GM18868 (cell line): ENCODE data around the gene FADD.
"Not testable (repeated sequence)": the region's sequence is repeated elsewhere in the genome, so short reads cannot be mapped to it uniquely, and the experiment has no call there.

Experiments used
- ATAC-seq: cut with Tn5 transposase; IDR thresholded peaks from one replicate; pipeline ENCODE4 v1.9.1; 2021; ENCODE audit warnings: mild to moderate bottlenecking, moderate library complexity; ENCODE audit not compliant: unreplicated experiment

Gene FADD

DNA sequence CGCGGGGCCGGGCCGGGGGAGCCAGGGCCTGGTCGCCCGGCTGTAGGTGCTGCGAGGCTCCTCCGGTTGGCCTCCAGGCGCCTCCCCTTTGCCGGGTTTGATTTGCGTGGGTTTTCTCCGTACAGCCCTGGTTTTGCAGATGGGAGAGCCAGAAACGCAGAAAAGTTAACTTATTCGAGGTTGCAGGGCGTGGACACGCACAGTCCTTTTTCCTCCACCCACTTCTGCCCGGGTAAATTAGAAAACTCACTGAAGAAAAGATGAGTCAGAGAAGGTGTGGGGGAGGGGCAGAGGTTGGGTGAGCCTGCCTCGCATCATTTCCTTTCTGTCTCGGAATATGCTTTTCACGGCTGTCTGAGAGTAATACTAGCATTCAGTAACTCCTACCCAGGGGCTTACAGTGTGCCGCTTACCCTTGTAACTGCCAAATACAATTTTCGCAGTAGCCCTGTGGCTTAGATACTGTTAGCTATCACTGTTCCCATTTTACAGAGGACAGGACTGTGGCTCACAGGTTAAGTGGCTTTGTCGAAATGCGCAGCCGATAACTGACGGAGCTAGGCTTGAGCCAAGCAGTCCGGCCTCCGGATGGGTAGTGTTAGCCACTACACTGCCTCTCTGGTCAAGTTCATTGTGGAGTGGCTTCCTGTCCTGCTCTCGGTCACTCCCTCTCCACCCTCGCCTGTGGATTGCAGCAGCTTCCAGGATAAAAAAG is 812 bp downstream of the FADD start:
- peak; percentile 37 for ATAC-seq

GRCh38 chr11:70204466-70204799 is 1.3 kb downstream of the FADD start:
- ATAC-seq, result no peak

- ATAC-seq, result no peak
Measured at GRCh38 chr11:70205049-70205725, 2.1 kb downstream of the FADD start.

- no peak for ATAC-seq
Measured at GRCh38 chr11:70205766-70206165, 2.7 kb downstream of the FADD start.

DNA sequence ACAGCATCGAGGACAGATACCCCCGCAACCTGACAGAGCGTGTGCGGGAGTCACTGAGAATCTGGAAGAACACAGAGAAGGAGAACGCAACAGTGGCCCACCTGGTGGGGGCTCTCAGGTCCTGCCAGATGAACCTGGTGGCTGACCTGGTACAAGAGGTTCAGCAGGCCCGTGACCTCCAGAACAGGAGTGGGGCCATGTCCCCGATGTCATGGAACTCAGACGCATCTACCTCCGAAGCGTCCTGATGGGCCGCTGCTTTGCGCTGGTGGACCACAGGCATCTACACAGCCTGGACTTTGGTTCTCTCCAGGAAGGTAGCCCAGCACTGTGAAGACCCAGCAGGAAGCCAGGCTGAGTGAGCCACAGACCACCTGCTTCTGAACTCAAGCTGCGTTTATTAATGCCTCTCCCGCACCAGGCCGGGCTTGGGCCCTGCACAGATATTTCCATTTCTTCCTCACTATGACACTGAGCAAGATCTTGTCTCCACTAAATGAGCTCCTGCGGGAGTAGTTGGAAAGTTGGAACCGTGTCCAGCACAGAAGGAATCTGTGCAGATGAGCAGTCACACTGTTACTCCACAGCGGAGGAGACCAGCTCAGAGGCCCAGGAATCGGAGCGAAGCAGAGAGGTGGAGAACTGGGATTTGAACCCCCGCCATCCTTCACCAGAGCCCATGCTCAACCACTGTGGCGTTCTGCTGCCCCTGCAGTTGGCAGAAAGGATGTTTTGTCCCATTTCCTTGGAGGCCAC is 3.3 kb downstream of the FADD start:
- no peak for ATAC-seq

- no peak for ATAC-seq
Measured at GRCh38 chr11:70206982-70207376, 3.9 kb downstream of the FADD start.

DNA sequence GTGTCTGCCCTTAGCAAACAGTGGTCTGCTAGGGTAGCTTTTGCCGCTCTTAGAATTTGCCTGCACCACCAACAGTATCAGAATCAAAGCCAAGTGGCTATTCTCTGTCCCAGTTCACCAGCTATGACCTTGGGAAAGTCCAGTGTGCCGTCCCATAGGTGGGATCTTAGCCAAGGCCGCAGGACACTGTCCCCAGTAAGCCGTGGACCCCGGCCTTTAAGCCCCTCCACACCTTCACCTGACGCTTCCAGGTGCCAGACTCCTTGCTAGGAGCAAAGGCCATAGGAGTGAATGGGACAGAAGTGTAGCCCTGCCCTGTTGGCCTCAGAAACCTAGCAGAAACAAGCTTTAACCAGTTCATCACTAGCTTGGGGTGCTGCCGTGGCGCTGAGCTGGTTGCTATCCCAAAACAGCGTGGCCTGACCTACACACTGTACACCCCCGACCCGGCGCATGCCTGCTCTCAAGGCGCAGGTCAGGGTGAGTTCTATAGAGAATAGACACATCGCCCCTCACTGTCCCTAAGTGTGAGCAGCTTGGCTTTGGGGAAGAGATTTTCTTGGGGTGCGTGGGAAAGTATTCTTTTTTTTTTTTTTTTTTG is 4.5 kb downstream of the FADD start:
- no peak for ATAC-seq

DNA sequence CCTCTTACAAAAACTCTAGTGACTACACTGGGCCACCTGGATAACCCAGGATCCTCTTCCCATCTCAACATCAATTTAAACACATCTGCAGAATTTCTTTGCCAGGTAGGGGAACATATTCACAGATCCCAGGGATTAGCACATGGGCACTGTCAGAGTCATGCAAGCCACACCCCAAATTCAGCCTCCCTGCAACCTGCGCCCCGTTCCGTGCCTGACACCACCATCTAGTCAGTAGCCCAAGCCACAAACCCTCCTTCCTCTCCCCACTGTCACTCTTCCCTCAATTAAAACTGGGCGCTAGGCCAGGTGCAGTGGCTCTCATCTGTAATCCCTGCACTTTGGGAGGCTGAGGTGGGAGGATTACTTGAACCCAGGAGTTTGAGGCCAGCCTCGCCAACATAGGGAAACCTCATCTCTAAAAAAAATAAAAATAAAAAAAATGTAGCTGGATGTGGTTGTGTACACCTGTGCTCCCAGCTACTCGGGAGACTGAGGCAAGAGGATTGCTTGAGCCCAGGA is 6.4 kb downstream of the FADD start:
- no peak for ATAC-seq

DNA sequence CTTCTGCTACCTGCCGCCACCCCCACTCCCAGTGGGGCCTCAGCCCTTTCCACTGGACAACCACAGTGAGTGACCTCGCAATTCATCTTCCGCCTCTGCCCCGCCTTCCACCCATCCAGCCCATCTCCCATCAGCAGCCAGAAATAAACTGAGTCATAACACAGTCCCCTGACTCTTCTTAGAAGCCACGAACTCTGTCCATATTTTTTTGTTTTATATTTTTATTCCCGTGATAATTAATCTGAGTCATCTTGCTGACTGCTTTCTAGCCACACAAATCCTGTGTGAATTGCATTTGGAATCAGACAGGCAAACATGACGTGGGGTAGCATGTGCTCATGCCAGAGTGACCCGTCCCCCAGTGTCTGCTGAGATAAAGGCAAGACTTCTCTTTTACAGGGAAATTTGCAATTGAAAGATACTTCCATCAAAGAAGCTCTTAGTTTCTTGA is 7.0 kb downstream of the FADD start:
- ATAC-seq, result no peak

DNA sequence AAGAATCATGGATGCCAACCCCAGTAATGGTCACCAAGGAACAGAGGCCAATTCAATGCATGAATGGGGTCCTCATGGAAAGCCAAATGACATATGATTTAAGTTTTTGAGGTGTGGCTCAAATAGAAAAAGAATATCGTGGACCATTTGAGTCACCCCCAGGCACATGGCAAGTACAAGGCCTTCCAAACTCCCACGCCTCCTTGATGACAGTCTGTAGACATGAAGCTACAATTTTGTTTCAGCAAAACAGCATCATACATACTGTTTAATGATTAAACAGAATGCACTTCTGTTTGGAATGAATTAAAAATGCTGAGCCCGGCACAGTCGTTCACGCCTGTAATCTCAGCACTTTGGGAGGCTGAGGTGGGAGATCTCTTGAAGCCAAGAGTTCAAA is 7.4 kb downstream of the FADD start:
- ATAC-seq, result no peak

DNA sequence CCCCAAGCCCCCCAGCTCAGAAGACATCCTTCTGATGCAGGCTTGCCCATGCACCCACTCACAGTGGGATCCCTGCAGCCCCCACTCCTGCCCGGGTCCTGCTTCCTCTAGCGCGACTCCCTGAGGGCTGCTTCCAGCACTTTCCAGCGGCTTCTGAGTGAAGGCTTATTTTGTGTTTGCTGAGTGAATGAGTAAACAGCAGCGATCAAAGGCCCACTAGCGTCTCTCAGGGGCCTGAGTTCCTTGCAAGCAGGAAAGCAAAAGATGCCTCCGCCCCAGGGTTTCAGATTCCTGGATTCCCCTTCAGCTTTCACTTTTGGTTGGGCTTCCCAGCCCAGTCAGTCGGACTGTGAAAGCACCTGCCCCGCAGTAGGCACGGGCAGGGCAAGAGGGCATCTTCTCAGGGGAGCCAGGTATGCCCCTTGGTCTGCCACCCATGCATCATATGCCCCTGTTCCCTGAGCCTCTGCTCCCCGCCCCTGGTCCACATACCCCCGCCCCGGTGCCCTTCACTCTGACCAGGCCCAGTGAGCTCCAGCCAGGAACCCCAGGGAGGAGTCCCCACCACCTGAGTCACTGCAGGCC is 9.2 kb downstream of the FADD start:
- ATAC-seq, result no peak

- ATAC-seq, result not testable (repeated sequence)
Measured at GRCh38 chr11:70217388-70217787, 14.3 kb downstream of the FADD start.

DNA sequence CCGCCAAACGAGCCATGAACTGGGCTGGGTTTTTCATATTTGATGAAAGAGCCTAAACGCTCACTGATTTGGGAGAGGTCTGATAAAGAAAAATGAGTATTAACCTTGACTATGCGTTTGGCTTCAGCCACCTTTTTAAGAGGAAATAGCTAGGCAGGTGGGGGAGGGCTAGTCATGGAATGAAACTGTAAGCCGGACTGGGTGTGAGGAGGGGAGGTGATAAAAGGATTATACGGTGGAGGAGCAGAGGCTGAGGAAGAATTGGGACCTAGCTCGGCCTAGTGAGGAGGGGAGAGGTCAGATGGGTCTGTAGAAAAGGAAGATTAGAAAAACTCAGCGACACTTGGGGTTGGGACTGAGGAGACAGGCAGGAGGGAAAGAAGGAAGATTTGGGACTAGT is 15.0 kb downstream of the FADD start:
- ATAC-seq, result not testable (repeated sequence)

- no peak for ATAC-seq
Measured at GRCh38 chr11:70220136-70220535, 17.0 kb downstream of the FADD start.

- no peak for ATAC-seq
Measured at GRCh38 chr11:70220920-70221319, 17.8 kb downstream of the FADD start.

- no peak for ATAC-seq
Measured at GRCh38 chr11:70225681-70226177, 22.6 kb downstream of the FADD start.

GRCh38 chr11:70226183-70226582 is 23.1 kb downstream of the FADD start:
- no peak for ATAC-seq

DNA sequence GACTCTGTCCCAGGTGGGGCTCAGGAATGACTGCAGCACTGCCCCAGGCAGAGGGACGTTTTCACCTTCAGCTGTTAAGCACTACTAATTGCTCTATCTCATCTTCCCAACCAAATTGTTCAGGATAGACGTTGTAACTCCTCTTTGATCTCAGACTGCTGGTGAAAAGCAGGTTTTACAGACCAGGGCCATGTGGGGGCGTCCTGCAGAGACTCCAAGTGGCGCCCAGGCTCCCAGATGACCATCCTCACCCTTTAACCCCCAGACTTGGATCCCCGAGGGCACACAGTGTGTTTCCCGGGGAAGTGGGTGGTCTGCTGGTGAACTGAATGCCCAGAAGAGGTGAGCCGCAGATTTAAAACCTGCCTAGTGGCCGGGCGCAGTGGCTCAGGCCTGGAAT is 23.9 kb downstream of the FADD start:
- no peak for ATAC-seq

- ATAC-seq, result no peak
Measured at GRCh38 chr11:70229737-70230136, 26.6 kb downstream of the FADD start.

GRCh38 chr11:70230151-70230839 is 27.2 kb downstream of the FADD start:
- no peak for ATAC-seq
